Nephron progenitor cell (in vitro differentiated cells): ENCODE data around the gene GSC.
"Not testable (repeated sequence)": the region's sequence is repeated elsewhere in the genome, so short reads cannot be mapped to it uniquely, and the experiment has no call there.

Experiments used
- DNase-seq: peaks from one replicate; pipeline ENCODE4 v3.0.0; 2021
- H3K27ac Mint-ChIP-seq: 2 replicates; pipeline ENCODE4 v1.8.0; 2021; ENCODE audit warnings: mild to moderate bottlenecking, moderate library complexity, mixed read lengths
- H3K27me3 Mint-ChIP-seq: 2 replicates; pipeline ENCODE4 v1.8.0; 2021; ENCODE audit warnings: mild to moderate bottlenecking, low read depth, mixed read lengths; ENCODE audit not compliant: poor library complexity
- H3K36me3 Mint-ChIP-seq: 2 replicates; pipeline ENCODE4 v1.8.0; 2021; ENCODE audit warnings: low read depth, mixed read lengths
- H3K4me1 Mint-ChIP-seq: 2 replicates; pipeline ENCODE4 v1.8.0; 2021; ENCODE audit warnings: mixed read lengths
- H3K4me3 Mint-ChIP-seq: 2 replicates; pipeline ENCODE4 v1.8.0; 2021; ENCODE audit warnings: mild to moderate bottlenecking, moderate library complexity, mixed read lengths
- H3K9me3 Mint-ChIP-seq: 2 replicates; pipeline ENCODE4 v1.8.0; 2021; ENCODE audit warnings: mild to moderate bottlenecking, moderate library complexity, mixed read lengths
- CTCF ChIP-seq: fragments of 200-600 bp; sonication (generic); IDR thresholded peaks from 2 replicates; pipeline ENCODE4 v1.5.0; 2021; ENCODE audit warnings: antibody characterized with exemption

GSC gene

GRCh38 chr14:94769391-94770250 is at the start of gene GSC:
TSS of gene GSC (minus strand) at chr14:94770113. CDS start at chr14:94770015, 98 bp downstream.
- Mint-ChIP-seq H3K27me3 (peaks cover 99% of the 10 kb centered on the region), H3K27ac (no peak within 1 kb of the TSS), H3K9me3 (no peaks in the 10 kb centered on the region), H3K4me1 (peaks cover 57% of the 10 kb centered on the region), H3K36me3 (no peaks in the 10 kb centered on the region), H3K4me3 (peak within 1 kb of the TSS; percentile 77)
- TF ChIP-seq CTCF: no peak
- DNase-seq: peak; percentile 60

GRCh38 chr14:94819531-94819930 is 49.6 kb upstream of the GSC start:
- Mint-ChIP-seq H3K27me3 (peaks cover 11% of the 10 kb centered on the region), H3K9me3 (peaks cover 6% of the 10 kb centered on the region), H3K4me1 (peaks cover 5% of the 10 kb centered on the region), H3K27ac (no peak overlapping the region), H3K4me3 (no peak overlapping the region), H3K36me3 (peaks cover 5% of the 10 kb centered on the region)
- no peak for TF ChIP-seq CTCF
- DNase-seq: no peak

GRCh38 chr14:94816113-94816512 is 46.2 kb upstream of the GSC start:
- no peaks in the 10 kb centered on the region for H3K36me3 Mint-ChIP-seq
- no peak overlapping the region for H3K4me3 Mint-ChIP-seq
- peaks cover 5% of the 10 kb centered on the region for H3K4me1 Mint-ChIP-seq
- no peak overlapping the region for H3K27ac Mint-ChIP-seq
- TF ChIP-seq CTCF: no peak
- peaks cover 8% of the 10 kb centered on the region for H3K27me3 Mint-ChIP-seq
- no peaks in the 10 kb centered on the region for H3K9me3 Mint-ChIP-seq
- DNase-seq: no peak

GRCh38 chr14:94805680-94806288 is 35.9 kb upstream of the GSC start:
- H3K9me3 Mint-ChIP-seq: peaks cover 3% of the 10 kb centered on the region
- no peak for DNase-seq
- no peak for TF ChIP-seq CTCF

GRCh38 chr14:94801225-94801624 is 31.3 kb upstream of the GSC start:
- H3K36me3 Mint-ChIP-seq: no peaks in the 10 kb centered on the region
- H3K27me3 Mint-ChIP-seq: peaks cover 8% of the 10 kb centered on the region
- no peak for TF ChIP-seq CTCF

More at GRCh38 chr14:94805680-94806288, 35.9 kb upstream of the GSC start:
- Mint-ChIP-seq H3K36me3 (no peaks in the 10 kb centered on the region), H3K27ac (peak overlapping the region; percentile 23), H3K27me3 (peaks cover 5% of the 10 kb centered on the region), H3K4me1 (peaks cover 22% of the 10 kb centered on the region), H3K4me3 (no peak overlapping the region)

GRCh38 chr14:94800764-94801163 is 30.9 kb upstream of the GSC start:
- not testable (repeated sequence) for H3K4me3 Mint-ChIP-seq, H3K27ac Mint-ChIP-seq, H3K4me1 Mint-ChIP-seq, H3K9me3 Mint-ChIP-seq, H3K27me3 Mint-ChIP-seq, DNase-seq, H3K36me3 Mint-ChIP-seq

More at GRCh38 chr14:94801225-94801624, 31.3 kb upstream of the GSC start:
- H3K9me3 Mint-ChIP-seq: peaks cover 3% of the 10 kb centered on the region
- H3K27ac Mint-ChIP-seq: no peak overlapping the region
- DNase-seq: no peak
- no peak overlapping the region for H3K4me3 Mint-ChIP-seq
- H3K4me1 Mint-ChIP-seq: peaks cover 14% of the 10 kb centered on the region
